Parathyroid adenoma (tissue), 2 donors: ENCODE data around the gene NFKB2.

Experiments used
- H2AFZ ChIP-seq: fragments of 300-600 bp; sonication (generic); one replicate; pipeline ENCODE4 v1.7.0; 2017; ENCODE audit warnings: antibody characterized with exemption, mild to moderate bottlenecking
- H3K27ac ChIP-seq: fragments of 300-600 bp; sonication (generic); one replicate; pipeline ENCODE4 v1.7.0; 2017
- H3K27me3 ChIP-seq: fragments of 300-600 bp; sonication (generic); one replicate; pipeline ENCODE4 v1.7.0; 2017; ENCODE audit warnings: low read length; ENCODE audit not compliant: control insufficient read depth, insufficient read depth
- H3K36me3 ChIP-seq: fragments of 300-600 bp; sonication (generic); one replicate; pipeline ENCODE4 v1.7.0; 2017; ENCODE audit warnings: low read length; ENCODE audit not compliant: control insufficient read depth, insufficient read depth
- H3K4me1 ChIP-seq: fragments of 300-600 bp; sonication (generic); one replicate; pipeline ENCODE4 v1.7.0; 2017; ENCODE audit warnings: control low read depth
- H3K4me2 ChIP-seq: fragments of 300-600 bp; sonication (generic); one replicate; pipeline ENCODE4 v1.7.0; 2017; ENCODE audit warnings: low read length
- H3K4me3 ChIP-seq: fragments of 300-600 bp; sonication (generic); one replicate; pipeline ENCODE4 v1.7.0; 2017; ENCODE audit warnings: low read depth, low read length
- H3K79me2 ChIP-seq: fragments of 300-600 bp; sonication (generic); one replicate; pipeline ENCODE4 v1.7.0; 2017; ENCODE audit warnings: control low read depth
- H3K9ac ChIP-seq: fragments of 300-600 bp; sonication (generic); one replicate; pipeline ENCODE4 v1.7.0; 2017; ENCODE audit warnings: mild to moderate bottlenecking
- H3K9me3 ChIP-seq: fragments of 300-600 bp; sonication (generic); one replicate; pipeline ENCODE4 v1.7.0; 2017; ENCODE audit warnings: low read length; ENCODE audit not compliant: control insufficient read depth
- TF ChIP-seq, protein P1 (sequence below): fragments of 300-600 bp; sonication (generic); IDR thresholded peaks from one replicate; pipeline ENCODE4 v1.7.0; 2017; ENCODE audit warnings: antibody characterized with exemption, mild to moderate bottlenecking
- donor health status: primary hyperparathyroidism.

Gene NFKB2

DNA sequence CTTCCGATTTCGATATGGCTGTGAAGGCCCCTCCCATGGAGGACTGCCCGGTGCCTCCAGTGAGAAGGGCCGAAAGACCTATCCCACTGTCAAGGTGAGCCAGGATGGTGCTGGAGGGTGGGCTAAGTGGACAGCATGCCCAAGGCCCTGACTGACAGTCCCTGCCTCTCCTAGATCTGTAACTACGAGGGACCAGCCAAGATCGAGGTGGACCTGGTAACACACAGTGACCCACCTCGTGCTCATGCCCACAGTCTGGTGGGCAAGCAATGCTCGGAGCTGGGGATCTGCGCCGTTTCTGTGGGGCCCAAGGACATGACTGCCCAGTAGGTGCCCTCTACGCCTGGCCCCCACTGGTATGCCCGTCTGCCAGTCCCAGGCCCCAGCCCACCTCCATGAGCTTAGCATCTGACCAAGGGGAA lies 1.2 kb downstream of the NFKB2 start:
- H3K4me3 ChIP-seq, result peak overlapping the region; percentile 69
- TF ChIP-seq, protein P1, sequence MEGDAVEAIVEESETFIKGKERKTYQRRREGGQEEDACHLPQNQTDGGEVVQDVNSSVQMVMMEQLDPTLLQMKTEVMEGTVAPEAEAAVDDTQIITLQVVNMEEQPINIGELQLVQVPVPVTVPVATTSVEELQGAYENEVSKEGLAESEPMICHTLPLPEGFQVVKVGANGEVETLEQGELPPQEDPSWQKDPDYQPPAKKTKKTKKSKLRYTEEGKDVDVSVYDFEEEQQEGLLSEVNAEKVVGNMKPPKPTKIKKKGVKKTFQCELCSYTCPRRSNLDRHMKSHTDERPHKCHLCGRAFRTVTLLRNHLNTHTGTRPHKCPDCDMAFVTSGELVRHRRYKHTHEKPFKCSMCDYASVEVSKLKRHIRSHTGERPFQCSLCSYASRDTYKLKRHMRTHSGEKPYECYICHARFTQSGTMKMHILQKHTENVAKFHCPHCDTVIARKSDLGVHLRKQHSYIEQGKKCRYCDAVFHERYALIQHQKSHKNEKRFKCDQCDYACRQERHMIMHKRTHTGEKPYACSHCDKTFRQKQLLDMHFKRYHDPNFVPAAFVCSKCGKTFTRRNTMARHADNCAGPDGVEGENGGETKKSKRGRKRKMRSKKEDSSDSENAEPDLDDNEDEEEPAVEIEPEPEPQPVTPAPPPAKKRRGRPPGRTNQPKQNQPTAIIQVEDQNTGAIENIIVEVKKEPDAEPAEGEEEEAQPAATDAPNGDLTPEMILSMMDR, result no peak
- no peaks in the 10 kb centered on the region for H3K9me3 ChIP-seq
- no peak overlapping the region for H2AFZ ChIP-seq
- H3K27me3 ChIP-seq, result no peaks in the 10 kb centered on the region
- no peaks in the 10 kb centered on the region for H3K36me3 ChIP-seq
- no peaks in the 10 kb centered on the region for H3K79me2 ChIP-seq
- no peak overlapping the region for H3K9ac ChIP-seq
- no peak overlapping the region for H3K4me2 ChIP-seq
- H3K4me1 ChIP-seq, result peaks cover 8% of the 10 kb centered on the region
- H3K27ac ChIP-seq, result no peak overlapping the region

DNA sequence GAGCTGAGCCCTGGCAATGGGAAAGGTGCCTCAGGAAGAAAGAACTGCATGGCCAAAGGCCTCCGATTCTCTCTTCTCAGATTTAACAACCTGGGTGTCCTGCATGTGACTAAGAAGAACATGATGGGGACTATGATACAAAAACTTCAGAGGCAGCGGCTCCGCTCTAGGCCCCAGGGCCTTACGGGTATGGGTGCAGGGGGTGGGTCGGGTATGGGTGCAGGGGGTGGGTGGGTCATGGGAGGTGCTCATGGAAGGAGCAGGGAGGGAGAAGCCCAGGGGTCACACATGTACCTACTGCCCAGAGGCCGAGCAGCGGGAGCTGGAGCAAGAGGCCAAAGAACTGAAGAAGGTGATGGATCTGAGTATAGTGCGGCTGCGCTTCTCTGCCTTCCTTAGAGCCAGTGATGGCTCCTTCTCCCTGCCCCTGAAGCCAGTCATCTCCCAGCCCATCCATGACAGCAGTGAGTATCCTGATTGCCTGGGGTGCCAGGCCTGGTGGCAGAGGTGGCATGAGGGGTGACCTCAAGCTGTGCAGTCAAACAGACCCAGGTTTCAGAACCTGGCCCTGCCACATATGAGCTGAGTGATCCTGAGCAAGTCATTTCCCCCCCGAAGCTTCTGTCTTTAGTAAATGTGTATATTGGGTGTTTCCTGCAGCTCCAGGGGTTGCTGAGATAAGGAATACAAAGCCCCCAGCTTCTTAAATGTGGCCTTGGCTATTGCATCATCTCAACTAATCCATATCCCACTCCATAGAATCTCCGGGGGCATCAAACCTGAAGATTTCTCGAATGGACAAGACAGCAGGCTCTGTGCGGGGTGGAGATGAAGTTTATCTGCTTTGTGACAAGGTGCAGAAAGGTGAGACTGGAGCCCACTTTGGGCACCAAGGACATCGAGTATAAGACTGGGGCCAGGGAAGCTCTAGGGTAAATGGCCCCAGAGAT lies 2.0 kb downstream of the NFKB2 start:
- Histone ChIP-seq H3K36me3 (no peaks in the 10 kb centered on the region), H3K27ac (no peak overlapping the region), H3K4me3 (no peak overlapping the region), H3K27me3 (no peaks in the 10 kb centered on the region), H3K9ac (no peak overlapping the region), H3K4me2 (no peak overlapping the region), H3K79me2 (no peaks in the 10 kb centered on the region), H3K9me3 (no peaks in the 10 kb centered on the region), H2AFZ (no peak overlapping the region), H3K4me1 (peaks cover 8% of the 10 kb centered on the region)
- TF ChIP-seq, protein P1, result no peak

DNA sequence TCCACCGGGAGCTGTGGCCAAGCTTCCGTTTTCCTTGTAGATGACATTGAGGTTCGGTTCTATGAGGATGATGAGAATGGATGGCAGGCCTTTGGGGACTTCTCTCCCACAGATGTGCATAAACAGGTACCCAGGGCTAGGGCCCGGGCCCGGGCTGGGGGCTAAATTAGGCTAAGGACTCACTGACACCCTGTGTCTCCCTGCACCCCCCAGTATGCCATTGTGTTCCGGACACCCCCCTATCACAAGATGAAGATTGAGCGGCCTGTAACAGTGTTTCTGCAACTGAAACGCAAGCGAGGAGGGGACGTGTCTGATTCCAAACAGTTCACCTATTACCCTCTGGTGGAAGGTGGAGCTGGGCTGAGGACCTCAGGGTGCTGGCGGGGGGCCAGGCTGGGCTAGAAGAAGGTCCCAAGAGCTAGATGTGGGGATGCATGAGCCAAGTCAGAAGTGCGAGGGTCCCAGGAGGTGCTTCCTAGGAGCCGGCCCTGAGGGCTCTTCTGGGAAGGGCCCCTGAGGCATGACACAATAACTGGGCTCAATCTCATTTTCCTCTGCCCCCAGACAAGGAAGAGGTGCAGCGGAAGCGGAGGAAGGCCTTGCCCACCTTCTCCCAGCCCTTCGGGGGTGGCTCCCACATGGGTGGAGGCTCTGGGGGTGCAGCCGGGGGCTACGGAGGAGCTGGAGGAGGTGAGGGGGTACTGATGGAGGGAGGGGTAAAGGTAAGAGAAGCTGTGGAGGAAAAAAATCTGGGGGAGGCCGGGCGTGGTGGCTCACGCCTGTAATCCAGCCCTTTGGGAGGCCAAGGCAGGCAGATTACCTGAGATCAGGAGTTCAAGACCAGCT lies 2.9 kb downstream of the NFKB2 start:
- H3K79me2 ChIP-seq, result no peaks in the 10 kb centered on the region
- H3K27me3 ChIP-seq, result no peaks in the 10 kb centered on the region
- peaks cover 8% of the 10 kb centered on the region for H3K4me1 ChIP-seq
- no peak overlapping the region for H3K4me2 ChIP-seq
- no peak overlapping the region for H3K4me3 ChIP-seq
- H3K9ac ChIP-seq, result no peak overlapping the region
- H3K27ac ChIP-seq, result no peak overlapping the region
- no peaks in the 10 kb centered on the region for H3K36me3 ChIP-seq
- no peak overlapping the region for H2AFZ ChIP-seq
- no peaks in the 10 kb centered on the region for H3K9me3 ChIP-seq
- TF ChIP-seq, protein P1, result no peak

DNA sequence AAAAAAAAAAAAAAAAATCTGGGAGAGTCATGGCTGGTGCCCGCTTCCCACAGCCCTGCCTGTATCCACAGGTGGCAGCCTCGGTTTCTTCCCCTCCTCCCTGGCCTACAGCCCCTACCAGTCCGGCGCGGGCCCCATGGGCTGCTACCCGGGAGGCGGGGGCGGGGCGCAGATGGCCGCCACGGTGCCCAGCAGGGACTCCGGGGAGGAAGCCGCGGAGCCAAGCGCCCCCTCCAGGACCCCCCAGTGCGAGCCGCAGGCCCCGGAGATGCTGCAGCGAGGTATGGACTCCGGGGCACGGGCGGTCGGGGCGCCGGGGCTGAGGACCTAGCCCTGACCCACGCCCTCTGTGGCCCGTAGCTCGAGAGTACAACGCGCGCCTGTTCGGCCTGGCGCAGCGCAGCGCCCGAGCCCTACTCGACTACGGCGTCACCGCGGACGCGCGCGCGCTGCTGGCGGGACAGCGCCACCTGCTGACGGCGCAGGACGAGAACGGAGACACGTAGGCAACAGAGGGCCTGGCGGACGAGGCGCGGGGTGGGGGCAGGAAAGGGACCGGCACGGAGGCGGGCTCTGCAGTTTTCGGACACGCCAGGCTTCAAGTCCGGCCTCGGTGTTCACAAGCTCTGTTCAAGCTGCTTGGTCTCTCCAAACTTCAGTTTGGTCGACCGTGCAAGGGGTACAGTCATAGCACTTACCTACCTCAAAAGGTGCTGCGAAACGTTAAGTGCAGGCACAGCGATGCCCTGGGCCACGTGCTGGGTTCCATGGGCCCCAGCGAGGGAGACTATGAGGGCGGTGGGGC lies 3.9 kb downstream of the NFKB2 start:
- no peaks in the 10 kb centered on the region for H3K79me2 ChIP-seq
- peak overlapping the region; percentile 46 for H3K27ac ChIP-seq
- peak overlapping the region; percentile 96 for H3K4me2 ChIP-seq
- H3K4me3 ChIP-seq, result peak overlapping the region; percentile 56
- peak overlapping the region; percentile 92 for H2AFZ ChIP-seq
- TF ChIP-seq, protein P1, result peak; percentile 95
- H3K4me1 ChIP-seq, result peaks cover 11% of the 10 kb centered on the region
- no peaks in the 10 kb centered on the region for H3K9me3 ChIP-seq
- no peaks in the 10 kb centered on the region for H3K36me3 ChIP-seq
- H3K27me3 ChIP-seq, result no peaks in the 10 kb centered on the region
- no peak overlapping the region for H3K9ac ChIP-seq
